Natural killer cell (primary cell): ENCODE results near the gene CASP14. TPM values are rescaled to one million over a fixed set of nuclear protein-coding genes. Genes with fewer than 3 reads are reported as not detected.

Source experiments
- ATAC-seq, 3 donors: fragments of 150-1000 bp in 2 of 3; fragments of 200-7000 bp in 1 of 3; cut with Tn5 transposase; 1 replicate in 1 of 3; 2 replicates in 2 of 3; pipeline ENCODE4 v1.10.0; 2021; ENCODE audit warnings: mild to moderate bottlenecking in 2 of 3, moderate library complexity in 2 of 3
- DNase-seq, 2 donors: peaks; one replicate each; pipeline versions ENCODE4 v3.0.0 to v3.0.0-alpha.2; 2013 to 2021; ENCODE audit warnings: mixed read lengths in 1 of 2
- H3K27ac ChIP-seq: one replicate; pipeline ENCODE4 v1.5.1; 2013; ENCODE audit warnings: mild to moderate bottlenecking, low read length
- H3K27me3 ChIP-seq: one replicate; pipeline ENCODE4 v1.6.1; 2013; ENCODE audit warnings: low read length; ENCODE audit not compliant: control insufficient read depth, insufficient read depth
- H3K36me3 ChIP-seq: one replicate; pipeline ENCODE4 v1.6.1; 2013; ENCODE audit warnings: low read length; ENCODE audit not compliant: control insufficient read depth, insufficient read depth
- H3K4me1 ChIP-seq: one replicate; pipeline ENCODE4 v1.6.1; 2013; ENCODE audit warnings: low read length; ENCODE audit not compliant: control insufficient read depth, insufficient read depth
- H3K4me3 ChIP-seq: one replicate; pipeline ENCODE4 v1.5.1; 2013; ENCODE audit warnings: low read length
- H3K9me3 ChIP-seq: one replicate; pipeline ENCODE4 v1.6.1; 2013; ENCODE audit warnings: low read length; ENCODE audit not compliant: control insufficient read depth, insufficient read depth
- H3K27ac Mint-ChIP-seq, 2 donors: one replicate each; pipeline ENCODE4 v1.8.0; 2022; ENCODE audit warnings: mild to moderate bottlenecking in 2 of 2, mixed read lengths in 2 of 2, moderate library complexity in 1 of 2
- H3K27me3 Mint-ChIP-seq, 2 donors: one replicate each; pipeline ENCODE4 v1.8.0; 2022; ENCODE audit warnings: low read depth in 2 of 2, mixed read lengths in 2 of 2
- H3K36me3 Mint-ChIP-seq: one replicate; pipeline ENCODE4 v1.8.0; 2022; ENCODE audit warnings: mixed read lengths
- H3K4me1 Mint-ChIP-seq, 2 donors: one replicate each; pipeline ENCODE4 v1.8.0; 2022; ENCODE audit warnings: mixed read lengths in 2 of 2
- H3K4me3 Mint-ChIP-seq: one replicate; pipeline ENCODE4 v1.8.0; 2022; ENCODE audit warnings: mild to moderate bottlenecking, moderate library complexity, mixed read lengths
- H3K9me3 Mint-ChIP-seq, 2 donors: one replicate each; pipeline ENCODE4 v1.8.0; 2022; ENCODE audit warnings: mixed read lengths in 2 of 2
- WGBS: methylation state at CpG from one replicate; pipeline ENCODE4 v1.1.7; 2013; ENCODE audit warnings: missing lambda C conversion rate; ENCODE audit not compliant: insufficient coverage; 5-methylcytosine and 5-hydroxymethylcytosine counted together
- intact Hi-C: fragments of 100-400 bp; cut with micrococcal nuclease; formaldehyde crosslinking; loops from one replicate; pipeline ENCODE4 v1.14.2; 2022
- total RNA-seq, 4 donors: library from RNA; stranded (reverse); fragments of 120-200 nt in 1 of 4; gene quantifications; one replicate each; pipeline versions ENCODE4 v1.2.3 to v1.2.4, GENCODE V29; 2013 to 2022
- TF ChIP-seq, protein P1 (sequence below): fragments of 200-600 bp; IDR thresholded peaks from one replicate; pipeline ENCODE4 v1.8.0; 2022; ENCODE audit warnings: antibody characterized with exemption

CASP14 gene
- total RNA-seq, 3 donors from 2014 or later (not counting 1 experiment from before 2014, with no cell fraction given): not detected

DNA sequence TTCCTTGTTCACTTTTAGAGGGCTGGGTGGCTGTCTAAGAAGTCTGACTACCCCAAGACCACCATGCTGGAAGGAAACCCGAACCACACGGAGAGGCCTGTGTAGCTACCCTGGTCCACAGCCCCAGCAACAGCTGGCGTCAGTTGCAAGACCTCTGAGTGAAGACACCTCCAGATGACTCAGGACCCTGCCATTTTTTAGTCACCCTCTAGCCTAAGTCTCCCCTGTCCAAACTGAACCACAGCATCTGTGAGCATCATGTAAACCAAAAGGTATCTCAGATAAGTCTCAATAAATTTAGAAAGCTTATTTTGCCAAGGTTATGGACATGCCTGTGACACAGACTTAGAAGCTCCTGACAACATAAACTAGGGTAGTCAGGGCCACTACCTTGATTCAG, 55.8 kb downstream of the CASP14 start:
- WGBS: 86% methylated on average over 3 of the region's 3 CpGs
- peaks cover 32 to 37% of the 10 kb centered on the region in 2 donors for H3K27me3 Mint-ChIP-seq

DNA sequence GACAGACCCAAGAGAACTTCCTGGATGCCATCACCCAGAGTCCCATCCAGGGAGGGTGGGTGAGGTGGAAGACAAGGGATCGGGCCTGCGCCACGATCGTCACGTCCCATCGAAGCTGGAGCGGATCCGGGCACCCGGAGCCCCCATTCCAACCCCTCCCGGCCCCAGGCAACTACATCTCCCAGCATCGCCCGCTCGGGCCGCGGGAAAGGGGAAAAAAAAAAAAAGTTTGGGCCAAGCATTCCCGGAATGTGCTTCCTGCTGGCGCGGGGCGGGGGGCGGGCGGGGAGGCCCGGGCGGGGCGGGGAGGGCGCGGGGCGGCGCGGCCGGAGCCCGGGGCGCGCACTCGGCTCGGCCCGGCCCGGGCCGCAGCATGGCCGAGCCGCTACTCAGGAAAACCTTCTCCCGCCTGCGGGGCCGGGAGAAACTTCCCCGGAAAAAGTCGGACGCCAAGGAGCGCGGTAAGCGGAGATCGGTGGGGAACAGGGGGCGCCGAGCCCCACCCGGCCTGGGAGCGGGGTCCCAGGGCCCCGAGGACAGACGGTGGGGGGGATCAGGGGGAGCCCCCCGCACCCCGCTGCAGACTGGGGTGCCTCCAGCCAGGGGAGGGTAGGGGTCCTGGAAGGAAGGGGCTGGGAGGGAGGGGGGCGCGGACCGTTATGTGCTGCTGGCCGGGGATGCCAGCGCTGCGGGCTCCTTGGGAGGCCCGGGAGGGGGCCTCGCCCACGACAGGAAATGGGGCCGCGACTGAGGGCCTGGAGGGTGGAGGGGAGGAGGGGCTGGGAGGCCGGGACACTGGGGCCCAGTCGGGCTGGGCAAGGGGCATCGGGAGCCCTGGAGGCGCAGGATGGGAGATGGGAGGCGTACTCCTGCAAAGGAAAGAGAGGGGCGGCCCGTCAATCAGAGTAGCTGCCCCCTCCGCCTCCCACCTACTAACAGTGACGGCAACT, 58.1 kb downstream of the CASP14 start, which contains the start of gene SYDE1:
Gene SYDE1, plus strand, starts transcription at position 341 of the 950 bp plus-strand sequence. Its CDS starts 33 bp downstream, at position 374.
- peaks cover 32 to 37% of the 10 kb centered on the region in 2 donors for H3K27me3 Mint-ChIP-seq

More for the DNA sequence above, 55.8 kb downstream of the CASP14 start:
- H3K4me1 ChIP-seq: peaks cover 13% of the 10 kb centered on the region
- intact Hi-C loops: no loop called here
- peaks cover 14% of the 10 kb centered on the region for H3K9me3 ChIP-seq
- no peak overlapping the region for H3K4me3 ChIP-seq
- H3K27me3 ChIP-seq: peaks cover 9% of the 10 kb centered on the region
- Mint-ChIP-seq H3K9me3 (peaks cover 8 to 10% of the 10 kb centered on the region in 2 donors), H3K36me3 (peaks cover 10% of the 10 kb centered on the region), H3K4me3 (no peak overlapping the region), H3K27ac (no peak overlapping the region), H3K4me1 (peaks cover 5 to 15% of the 10 kb centered on the region in 2 donors)
- H3K36me3 ChIP-seq: no peaks in the 10 kb centered on the region
- DNase-seq: no peak
- TF ChIP-seq, protein P1, sequence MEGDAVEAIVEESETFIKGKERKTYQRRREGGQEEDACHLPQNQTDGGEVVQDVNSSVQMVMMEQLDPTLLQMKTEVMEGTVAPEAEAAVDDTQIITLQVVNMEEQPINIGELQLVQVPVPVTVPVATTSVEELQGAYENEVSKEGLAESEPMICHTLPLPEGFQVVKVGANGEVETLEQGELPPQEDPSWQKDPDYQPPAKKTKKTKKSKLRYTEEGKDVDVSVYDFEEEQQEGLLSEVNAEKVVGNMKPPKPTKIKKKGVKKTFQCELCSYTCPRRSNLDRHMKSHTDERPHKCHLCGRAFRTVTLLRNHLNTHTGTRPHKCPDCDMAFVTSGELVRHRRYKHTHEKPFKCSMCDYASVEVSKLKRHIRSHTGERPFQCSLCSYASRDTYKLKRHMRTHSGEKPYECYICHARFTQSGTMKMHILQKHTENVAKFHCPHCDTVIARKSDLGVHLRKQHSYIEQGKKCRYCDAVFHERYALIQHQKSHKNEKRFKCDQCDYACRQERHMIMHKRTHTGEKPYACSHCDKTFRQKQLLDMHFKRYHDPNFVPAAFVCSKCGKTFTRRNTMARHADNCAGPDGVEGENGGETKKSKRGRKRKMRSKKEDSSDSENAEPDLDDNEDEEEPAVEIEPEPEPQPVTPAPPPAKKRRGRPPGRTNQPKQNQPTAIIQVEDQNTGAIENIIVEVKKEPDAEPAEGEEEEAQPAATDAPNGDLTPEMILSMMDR: no peak
- no peak for ATAC-seq
- no peak overlapping the region for H3K27ac ChIP-seq

More for the DNA sequence above, 58.1 kb downstream of the CASP14 start, which contains the start of gene SYDE1:
- DNase-seq: peak in 1 of 2 donors; percentile 35
- peaks cover 8 to 10% of the 10 kb centered on the region in 2 donors for H3K9me3 Mint-ChIP-seq
- no peaks in the 10 kb centered on the region for H3K36me3 ChIP-seq
- TF ChIP-seq, protein P1: no peak
- ATAC-seq: no peak
- peaks cover 10% of the 10 kb centered on the region for H3K36me3 Mint-ChIP-seq
- no peak within 1 kb of the TSS for H3K27ac Mint-ChIP-seq
- peak within 1 kb of the TSS; percentile 67 for H3K4me3 Mint-ChIP-seq
- 2% methylated on average over 77 of the region's 78 CpGs for WGBS
- intact Hi-C loops: no loop called here
- no peak within 1 kb of the TSS for H3K4me3 ChIP-seq
- peaks cover 13% of the 10 kb centered on the region for H3K4me1 ChIP-seq
- H3K27me3 ChIP-seq: peaks cover 9% of the 10 kb centered on the region
- H3K27ac ChIP-seq: no peak within 1 kb of the TSS
- peaks cover 14% of the 10 kb centered on the region for H3K9me3 ChIP-seq
- H3K4me1 Mint-ChIP-seq: peaks cover 5 to 15% of the 10 kb centered on the region in 2 donors

Other genes starting within 250 kb of the CASP14 start
- gene OR7A5, start 214.3 kb upstream of the CASP14 start, total RNA-seq: not detected
- not detected for gene OR7C1, start 214.3 kb upstream of the CASP14 start, total RNA-seq
- gene OR7A10, start 200.6 kb upstream of the CASP14 start, total RNA-seq: not detected
- gene OR7A17, start 163.3 kb upstream of the CASP14 start, total RNA-seq: not detected
- gene OR7C2, start 108.0 kb upstream of the CASP14 start, total RNA-seq: not detected
- not detected for gene SLC1A6, start 69.6 kb upstream of the CASP14 start, total RNA-seq
- not detected for gene OR1I1, start 32.7 kb downstream of the CASP14 start, total RNA-seq
- not detected for gene SYDE1, start 57.9 kb downstream of the CASP14 start, total RNA-seq
- gene NOTCH3, start 151.5 kb downstream of the CASP14 start, total RNA-seq: under 1 TPM in 2 of 3 donors, not detected in 1; 0.25 to 0.26 TPM
- not detected for gene EPHX3, start 183.0 kb downstream of the CASP14 start, total RNA-seq